Activated CD4-positive, alpha-beta memory T cell treated with anti-CD3 and anti-CD28 coated beads, Interleukin-2, amount 10 ng/mL, durations not matched to agents 7 days and 5 days (primary cell): ENCODE measurements around the gene IL22RA1. TPM values are rescaled to one million over a fixed set of nuclear protein-coding genes. Genes with fewer than 3 reads are reported as not detected.
A peak's percentile ranks its signal among the peaks of the same experiment; 100 is the strongest.

Experiments used
- CTCF ChIA-PET: fragments of 350-600 bp; sonication (Branson Sonifier 250); formaldehyde crosslinking; loops from one replicate; lab custom pipeline; 2021; ENCODE audit warnings: antibody characterized with exemption, inconsistent platforms; lab: Charles Lee
- POLR2A ChIA-PET: fragments of 350-600 bp; sonication (Branson Sonifier 250); formaldehyde crosslinking; loops from one replicate; lab custom pipeline; 2021; ENCODE audit warnings: antibody characterized with exemption; lab: Charles Lee
- DNase-seq: peaks from one replicate; pipeline ENCODE4 v3.0.0-alpha.2; 2020
- H3K27ac Mint-ChIP-seq: one replicate; pipeline ENCODE4 v1.8.0; 2021; ENCODE audit warnings: mild to moderate bottlenecking, mixed read lengths
- H3K27me3 Mint-ChIP-seq: one replicate; pipeline ENCODE4 v1.8.0; 2021; ENCODE audit warnings: mixed read lengths
- H3K36me3 Mint-ChIP-seq: one replicate; pipeline ENCODE4 v1.8.0; 2021; ENCODE audit warnings: low read depth, mixed read lengths
- H3K4me1 Mint-ChIP-seq: one replicate; pipeline ENCODE4 v1.8.0; 2021; ENCODE audit warnings: mixed read lengths
- H3K4me3 Mint-ChIP-seq: one replicate; pipeline ENCODE4 v1.8.0; 2021; ENCODE audit warnings: mild to moderate bottlenecking, mixed read lengths
- H3K9me3 Mint-ChIP-seq: one replicate; pipeline ENCODE4 v1.8.0; 2021; ENCODE audit warnings: mixed read lengths
- total RNA-seq, 2 experiments: library from RNA; stranded (reverse); gene quantifications; one replicate each; pipeline ENCODE4 v1.2.3, GENCODE V29; 2021

Gene IL22RA1
- total RNA-seq, 2 experiments from 2014 or later, result not detected

DNA sequence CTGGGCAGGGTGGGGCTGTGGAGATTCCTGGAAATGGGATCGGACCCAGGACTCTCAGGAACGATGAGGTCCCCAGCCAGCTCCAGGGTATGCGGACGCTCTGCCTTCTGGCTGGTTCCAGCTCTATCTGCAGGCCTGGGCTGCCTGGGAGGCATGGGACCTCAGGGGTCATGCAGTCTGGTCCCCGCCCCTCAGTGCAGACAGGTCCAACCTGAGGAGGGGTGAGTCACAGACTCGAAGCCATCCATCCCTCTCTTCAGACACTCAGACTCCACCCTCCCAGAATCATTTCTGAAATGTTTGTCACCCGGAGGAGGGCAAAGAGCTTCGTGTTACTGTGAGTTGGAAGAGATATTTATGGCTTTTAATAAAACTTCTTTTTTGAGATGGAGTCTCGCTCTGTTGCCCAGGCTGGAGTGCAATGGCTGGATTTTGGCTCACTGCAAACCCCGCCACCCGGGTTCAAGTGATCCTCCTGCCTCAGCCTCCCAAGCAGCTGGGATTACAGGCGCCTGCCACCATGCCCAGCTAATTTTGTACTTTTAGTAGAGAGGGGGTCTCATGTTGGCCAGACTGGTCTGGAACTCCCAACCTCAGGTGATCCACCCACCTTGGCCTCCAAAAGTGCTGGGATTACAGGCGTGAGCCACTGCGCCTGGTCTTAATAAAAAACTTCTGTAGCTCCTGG lies 25.1 kb downstream of the IL22RA1 start:
- POLR2A ChIA-PET, result no interaction called here

DNA sequence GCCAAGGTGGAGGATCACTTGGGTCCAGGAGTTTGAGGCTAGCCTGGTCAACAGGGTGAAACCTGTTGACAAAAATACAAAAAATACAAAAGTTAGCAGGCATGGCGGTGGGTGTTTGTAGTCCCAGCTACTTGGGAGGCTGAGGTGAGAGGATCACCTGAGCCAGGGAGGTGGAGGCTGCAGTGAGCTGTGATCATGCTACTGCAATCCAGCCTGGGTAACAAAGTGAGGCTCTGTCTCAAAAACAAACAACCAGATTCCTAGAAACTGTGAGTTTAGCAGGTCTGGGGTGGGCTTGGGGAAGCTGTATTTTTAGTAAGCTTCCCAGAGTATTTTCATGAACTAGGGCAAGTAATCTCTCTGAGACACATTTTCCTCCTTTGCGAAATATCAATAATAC lies 25.8 kb downstream of the IL22RA1 start:
- DNase-seq, result no peak
- H3K27ac Mint-ChIP-seq, result no peak overlapping the region
- ChIA-PET CTCF (interaction anchor here (1.3 to 2.0 kb wide), 2 partner anchors 34 to 307 kb away, joined by 3 to 4 read pairs; no protein-coding TSS in a partner anchor), POLR2A (no interaction called here)
- peaks cover 6% of the 10 kb centered on the region for H3K4me1 Mint-ChIP-seq
- no peak overlapping the region for H3K4me3 Mint-ChIP-seq
- no peaks in the 10 kb centered on the region for H3K36me3 Mint-ChIP-seq
- H3K9me3 Mint-ChIP-seq, result no peaks in the 10 kb centered on the region
- peaks cover 26% of the 10 kb centered on the region for H3K27me3 Mint-ChIP-seq

More for the DNA sequence above, 25.1 kb downstream of the IL22RA1 start:
- DNase-seq, result no peak
- H3K4me1 Mint-ChIP-seq, result no peaks in the 10 kb centered on the region
- CTCF ChIA-PET, result interaction anchor here (1.3 to 2.0 kb wide), 2 partner anchors 33 to 307 kb away, joined by 3 to 4 read pairs; no protein-coding TSS in a partner anchor
- H3K36me3 Mint-ChIP-seq, result no peaks in the 10 kb centered on the region
- no peak overlapping the region for H3K4me3 Mint-ChIP-seq
- no peaks in the 10 kb centered on the region for H3K9me3 Mint-ChIP-seq
- no peak overlapping the region for H3K27ac Mint-ChIP-seq
- H3K27me3 Mint-ChIP-seq, result peaks cover 26% of the 10 kb centered on the region

DNA sequence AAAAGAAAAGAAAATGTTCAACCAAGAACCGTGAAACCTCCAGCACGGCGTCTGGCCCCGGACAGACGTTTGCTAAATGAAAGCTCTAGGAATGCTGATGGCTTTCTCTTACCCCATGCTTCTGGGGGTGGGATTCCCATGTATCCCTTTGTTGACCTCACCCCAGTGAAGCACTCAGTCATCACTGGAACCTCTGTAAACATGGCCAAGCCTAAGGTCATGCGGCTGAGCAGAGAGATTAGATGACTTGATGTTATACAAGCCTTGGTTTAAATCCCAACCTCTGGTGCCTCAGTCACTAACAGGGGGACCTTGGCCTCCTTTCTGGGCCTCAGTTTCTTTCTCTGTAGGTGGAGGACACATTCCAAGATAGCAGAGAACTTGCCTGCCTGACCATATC lies 28.2 kb downstream of the IL22RA1 start:
- POLR2A ChIA-PET, result no interaction called here
- peaks cover 9% of the 10 kb centered on the region for H3K4me1 Mint-ChIP-seq
- no peak overlapping the region for H3K27ac Mint-ChIP-seq
- H3K4me3 Mint-ChIP-seq, result no peak overlapping the region
- H3K27me3 Mint-ChIP-seq, result peaks cover 33% of the 10 kb centered on the region
- no peaks in the 10 kb centered on the region for H3K36me3 Mint-ChIP-seq
- H3K9me3 Mint-ChIP-seq, result no peaks in the 10 kb centered on the region
- CTCF ChIA-PET, result interaction anchor here (1.2 kb wide), 1 partner anchor 43 kb away, joined by 6 read pairs; no protein-coding TSS in a partner anchor
- no peak for DNase-seq

GRCh38 chr1:24113641-24114033 lies 29.3 kb downstream of the IL22RA1 start:
- ChIA-PET CTCF (interaction anchor here (0.7 kb wide), 1 partner anchor 303 kb away, joined by 3 read pairs; no protein-coding TSS in a partner anchor), POLR2A (no interaction called here)
- Mint-ChIP-seq H3K4me1 (peaks cover 18% of the 10 kb centered on the region), H3K4me3 (no peak overlapping the region), H3K36me3 (no peaks in the 10 kb centered on the region), H3K27me3 (peaks cover 33% of the 10 kb centered on the region), H3K9me3 (no peaks in the 10 kb centered on the region), H3K27ac (no peak overlapping the region)
- no peak for DNase-seq

GRCh38 chr1:24111996-24112779 lies 30.8 kb downstream of the IL22RA1 start, which contains the start of gene MYOM3:
Gene MYOM3 (minus strand): TSS chr1:24112135. CDS start chr1:24108636, 3,499 bp downstream.
- Mint-ChIP-seq H3K9me3 (no peaks in the 10 kb centered on the region), H3K4me1 (peaks cover 18% of the 10 kb centered on the region), H3K4me3 (no peak within 1 kb of the TSS), H3K27me3 (peaks cover 29% of the 10 kb centered on the region), H3K36me3 (no peaks in the 10 kb centered on the region), H3K27ac (no peak within 1 kb of the TSS)
- peak; percentile 79 for DNase-seq
- CTCF ChIA-PET, result interaction anchor here (0.6 to 3.7 kb wide), 9 partner anchors 12 to 413 kb away, joined by 3 to 22 read pairs (median 3); no protein-coding TSS in a partner anchor
- POLR2A ChIA-PET, result no interaction called here

GRCh38 chr1:24111262-24111995 lies 31.5 kb downstream of the IL22RA1 start:
- Mint-ChIP-seq H3K9me3 (no peaks in the 10 kb centered on the region), H3K4me3 (no peak overlapping the region), H3K4me1 (peaks cover 18% of the 10 kb centered on the region), H3K36me3 (no peaks in the 10 kb centered on the region), H3K27me3 (peaks cover 24% of the 10 kb centered on the region), H3K27ac (no peak overlapping the region)
- ChIA-PET CTCF (interaction anchor here (1.2 to 3.7 kb wide), 4 partner anchors 39 to 288 kb away, joined by 3 to 22 read pairs (median 4); no protein-coding TSS in a partner anchor), POLR2A (no interaction called here)
- no peak for DNase-seq

GRCh38 chr1:24110642-24111261 lies 32.2 kb downstream of the IL22RA1 start:
- Mint-ChIP-seq H3K9me3 (no peaks in the 10 kb centered on the region), H3K4me1 (peaks cover 18% of the 10 kb centered on the region), H3K4me3 (no peak overlapping the region), H3K27ac (no peak overlapping the region), H3K36me3 (no peaks in the 10 kb centered on the region), H3K27me3 (peaks cover 17% of the 10 kb centered on the region)
- POLR2A ChIA-PET, result no interaction called here
- CTCF ChIA-PET, result interaction anchor here (1.5 to 3.7 kb wide), 2 partner anchors 39 to 40 kb away, joined by 4 to 22 read pairs; no protein-coding TSS in a partner anchor
- DNase-seq, result no peak

DNA sequence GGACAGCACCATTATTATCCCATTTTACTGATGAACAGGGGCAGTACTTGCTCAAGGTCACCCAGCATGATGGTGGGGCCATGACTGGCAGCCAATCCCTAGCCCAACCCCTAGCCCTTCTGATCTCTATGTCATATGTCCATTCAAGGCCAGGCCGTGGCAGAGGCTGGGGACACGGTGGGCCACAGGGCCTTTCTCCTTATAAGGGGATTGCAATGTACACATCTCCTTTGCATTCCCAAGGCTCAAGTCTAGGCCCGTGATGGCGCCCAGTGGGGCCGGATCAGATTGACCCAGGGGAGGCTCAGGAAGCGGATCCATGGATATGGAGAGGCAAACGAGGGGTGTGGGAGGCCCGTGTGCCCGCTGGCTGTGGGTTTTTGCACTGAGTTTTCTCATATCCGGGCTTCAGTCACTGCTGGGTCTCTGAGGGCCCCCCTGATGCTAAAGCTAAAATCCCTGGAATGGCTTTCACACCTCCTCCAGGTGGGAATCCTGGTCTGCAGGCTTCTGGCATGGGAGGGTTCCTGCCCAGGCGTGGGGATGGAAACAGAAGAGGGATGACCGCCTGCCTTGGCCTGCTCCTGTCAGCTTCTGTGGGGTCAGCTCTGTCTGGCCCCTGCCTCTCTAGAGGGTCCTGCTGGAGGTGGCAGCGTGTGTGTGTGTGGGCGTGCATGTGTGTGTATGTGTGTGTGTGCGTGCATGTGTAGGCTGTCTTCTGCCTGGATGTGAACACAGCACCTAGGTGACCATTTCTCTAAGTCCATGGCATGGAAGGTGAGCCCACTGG lies 33.1 kb downstream of the IL22RA1 start:
- Mint-ChIP-seq H3K27me3 (peaks cover 14% of the 10 kb centered on the region), H3K4me1 (peaks cover 18% of the 10 kb centered on the region), H3K9me3 (no peaks in the 10 kb centered on the region), H3K27ac (no peak overlapping the region), H3K4me3 (no peak overlapping the region), H3K36me3 (no peaks in the 10 kb centered on the region)
- ChIA-PET POLR2A (no interaction called here), CTCF (interaction anchor here (3.7 kb wide), 1 partner anchor 40 kb away, joined by 22 read pairs; no protein-coding TSS in a partner anchor)
- DNase-seq, result no peak

DNA sequence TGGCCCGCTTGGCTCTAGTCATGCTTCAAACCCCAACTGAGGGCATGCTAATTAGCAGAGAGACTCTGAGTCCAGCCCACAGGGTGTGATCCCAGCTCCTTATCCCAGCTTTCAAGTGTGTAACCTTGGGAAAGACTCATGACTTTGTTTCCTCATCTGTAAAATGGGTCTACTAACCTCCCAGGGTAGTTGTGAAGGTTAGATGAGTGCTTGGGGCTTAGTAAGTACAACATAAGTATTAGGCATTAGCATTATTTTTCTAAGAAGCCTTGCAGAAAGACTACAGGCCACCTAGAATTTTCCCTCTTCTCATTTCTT lies 33.8 kb downstream of the IL22RA1 start:
- Mint-ChIP-seq H3K4me3 (no peak overlapping the region), H3K27me3 (peaks cover 15% of the 10 kb centered on the region), H3K36me3 (no peaks in the 10 kb centered on the region), H3K9me3 (no peaks in the 10 kb centered on the region), H3K27ac (no peak overlapping the region), H3K4me1 (peaks cover 18% of the 10 kb centered on the region)
- CTCF ChIA-PET, result no interaction called here
- no peak for DNase-seq
- POLR2A ChIA-PET, result no interaction called here

GRCh38 chr1:24108334-24109165 lies 34.4 kb downstream of the IL22RA1 start:
- Mint-ChIP-seq H3K4me3 (no peak overlapping the region), H3K27ac (no peak overlapping the region), H3K36me3 (no peaks in the 10 kb centered on the region), H3K4me1 (peaks cover 18% of the 10 kb centered on the region), H3K27me3 (peaks cover 12% of the 10 kb centered on the region), H3K9me3 (no peaks in the 10 kb centered on the region)
- DNase-seq, result no peak
- ChIA-PET POLR2A (no interaction called here), CTCF (interaction anchor here (0.7 kb wide), 1 partner anchor 37 kb away, joined by 5 read pairs; no protein-coding TSS in a partner anchor)

DNA sequence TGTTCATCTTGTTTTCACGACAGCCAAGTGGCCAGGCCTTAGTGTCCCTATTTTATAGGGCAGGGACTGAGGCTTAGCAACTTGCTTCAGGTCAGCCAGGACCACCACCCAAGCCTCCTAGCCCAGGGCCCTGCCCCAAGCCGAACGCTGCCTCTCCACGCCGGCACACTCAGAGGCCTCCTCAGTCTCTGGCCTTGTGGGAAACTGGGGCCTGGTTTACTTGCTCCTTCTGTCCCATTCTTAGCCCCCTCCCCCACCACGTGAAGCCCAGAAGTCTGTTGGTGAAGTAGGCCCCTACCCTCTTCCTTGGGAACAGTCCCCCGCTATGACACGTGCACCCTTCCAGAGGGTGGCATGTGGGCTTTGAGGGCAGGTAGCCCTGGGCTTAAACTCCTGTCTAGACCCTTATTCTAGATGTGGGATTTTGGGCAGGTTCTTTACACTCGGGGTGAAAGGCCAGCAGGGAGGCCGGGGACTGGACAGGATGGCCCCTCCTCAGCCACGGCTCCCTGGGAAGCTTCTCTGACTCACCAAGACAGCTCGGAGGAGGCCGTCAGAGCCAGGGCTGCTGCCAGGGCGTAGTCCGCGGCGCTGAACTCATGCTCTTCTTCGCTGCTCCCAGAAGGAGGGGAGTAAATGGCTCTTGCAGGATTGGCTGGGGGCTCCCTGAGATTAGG lies 35.3 kb downstream of the IL22RA1 start:
- Mint-ChIP-seq H3K4me1 (peaks cover 16% of the 10 kb centered on the region), H3K4me3 (no peak overlapping the region), H3K27me3 (peaks cover 9% of the 10 kb centered on the region), H3K9me3 (no peaks in the 10 kb centered on the region), H3K27ac (no peak overlapping the region), H3K36me3 (no peaks in the 10 kb centered on the region)
- POLR2A ChIA-PET, result no interaction called here
- no peak for DNase-seq
- CTCF ChIA-PET, result no interaction called here
